Measurements from ENCODE around the gene SLC44A1. TPM values are rescaled to one million over a fixed set of nuclear protein-coding genes. Genes with fewer than 3 reads are reported as not detected.

The SLC44A1 gene
- total RNA-seq, 4 donors from 2014 or later, result 39.3 to 94.1 (median 58.3) TPM

DNA sequence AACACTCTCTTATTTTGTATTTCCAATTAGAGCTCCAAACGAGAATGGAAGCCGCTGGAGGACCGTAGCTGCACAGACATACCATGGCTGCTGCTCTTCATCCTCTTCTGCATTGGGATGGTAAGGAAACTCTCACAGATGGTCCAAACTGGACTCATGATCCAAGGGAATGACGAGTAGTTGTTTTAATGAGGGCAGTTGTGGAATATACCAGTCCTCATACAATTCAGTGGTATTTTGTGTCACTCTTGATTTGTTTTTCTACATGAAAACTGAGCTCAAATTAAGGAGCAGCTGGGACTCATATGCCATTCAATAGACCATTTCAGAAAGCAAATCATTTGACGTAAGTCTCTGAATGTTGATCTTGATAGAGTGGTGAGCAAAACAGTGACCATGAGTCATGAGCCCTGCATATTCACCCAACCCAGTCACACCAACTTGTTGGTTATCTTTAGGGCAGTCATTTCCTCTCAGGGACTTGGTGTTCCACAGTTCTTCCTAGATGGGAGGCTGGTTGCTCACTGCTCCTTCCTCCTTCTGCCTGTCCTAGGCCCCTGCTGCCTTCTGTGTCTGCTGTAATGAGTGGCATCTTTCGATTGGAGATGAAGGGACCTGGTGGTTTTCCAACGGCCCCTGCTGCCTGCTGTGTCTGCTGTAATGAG lies 54.9 kb downstream of the SLC44A1 start:
- Histone ChIP-seq H3K36me3 (peaks cover 0 to 15% (median 5%) of the 10 kb centered on the region in 4 donors), H3K27ac (peak overlapping the region in 3 of 4 donors; percentile 47 to 57 (median 54)), H3K4me1 (peaks cover 0 to 23% (median 2%) of the 10 kb centered on the region in 4 donors), H3K9me3 (no peaks in the 10 kb centered on the region), H3K27me3 (no peaks in the 10 kb centered on the region), H3K4me3 (no peak overlapping the region)
- WGBS, 2 donors (ENCODE audit: low coverage in 1 of 2), result 70 to 89% methylated on average over 2 to 7 of the region's 7 CpGs
- DNase-seq, result peak; percentile 22
- in situ Hi-C loops (cut with MboI; ENCODE audit: low pct_ligation_motif_present in 1 of 4, low pct_unique_long_range_greater_than_20kb in 1 of 4, low sequenced_read_pairs in 3 of 4) (no loop called here), intact Hi-C loops (cut with DNase I; ENCODE audit: low total_unique reads) (no loop called here)
- TF ChIP-seq EP300 (IDR thresholded peaks at IDR 0.05; ENCODE audit: low read depth) (no peak), POLR2AphosphoS5 (IDR thresholded peaks at IDR 0.05) (peak in 2 of 3 donors; percentile 11 to 66), POLR2A (IDR thresholded peaks at IDR 0.05) (peak; percentile 25)
- TF ChIP-seq, protein P1, sequence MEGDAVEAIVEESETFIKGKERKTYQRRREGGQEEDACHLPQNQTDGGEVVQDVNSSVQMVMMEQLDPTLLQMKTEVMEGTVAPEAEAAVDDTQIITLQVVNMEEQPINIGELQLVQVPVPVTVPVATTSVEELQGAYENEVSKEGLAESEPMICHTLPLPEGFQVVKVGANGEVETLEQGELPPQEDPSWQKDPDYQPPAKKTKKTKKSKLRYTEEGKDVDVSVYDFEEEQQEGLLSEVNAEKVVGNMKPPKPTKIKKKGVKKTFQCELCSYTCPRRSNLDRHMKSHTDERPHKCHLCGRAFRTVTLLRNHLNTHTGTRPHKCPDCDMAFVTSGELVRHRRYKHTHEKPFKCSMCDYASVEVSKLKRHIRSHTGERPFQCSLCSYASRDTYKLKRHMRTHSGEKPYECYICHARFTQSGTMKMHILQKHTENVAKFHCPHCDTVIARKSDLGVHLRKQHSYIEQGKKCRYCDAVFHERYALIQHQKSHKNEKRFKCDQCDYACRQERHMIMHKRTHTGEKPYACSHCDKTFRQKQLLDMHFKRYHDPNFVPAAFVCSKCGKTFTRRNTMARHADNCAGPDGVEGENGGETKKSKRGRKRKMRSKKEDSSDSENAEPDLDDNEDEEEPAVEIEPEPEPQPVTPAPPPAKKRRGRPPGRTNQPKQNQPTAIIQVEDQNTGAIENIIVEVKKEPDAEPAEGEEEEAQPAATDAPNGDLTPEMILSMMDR (IDR thresholded peaks at IDR 0.05), result no peak

DNA sequence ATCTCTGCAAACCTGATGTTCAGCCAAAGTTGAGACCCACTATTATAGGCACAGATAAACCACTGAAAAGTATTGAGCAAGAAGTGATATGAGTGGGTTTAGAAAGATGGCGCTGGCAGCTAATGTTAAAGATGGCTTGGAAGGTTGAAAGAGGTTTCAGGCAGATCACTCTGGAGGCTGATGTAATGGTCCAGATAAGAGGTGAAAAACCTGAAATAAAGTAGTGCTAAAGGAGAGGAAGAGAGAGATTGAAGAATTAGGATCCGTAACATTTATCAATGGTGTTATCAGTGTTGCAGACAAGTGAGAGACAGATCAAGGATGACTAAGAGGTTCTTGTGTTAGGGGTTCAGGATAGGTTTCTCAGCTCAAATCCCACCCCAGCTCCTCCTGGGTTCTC lies 58.3 kb downstream of the SLC44A1 start:
- peaks cover 0 to 15% (median 5%) of the 10 kb centered on the region in 4 donors for H3K36me3 ChIP-seq
- H3K27ac ChIP-seq, result no peak overlapping the region
- H3K4me1 ChIP-seq, result peaks cover 0 to 10% (median 2%) of the 10 kb centered on the region in 4 donors
- in situ Hi-C loops (cut with MboI; ENCODE audit: low pct_ligation_motif_present in 1 of 4, low pct_unique_long_range_greater_than_20kb in 1 of 4, low sequenced_read_pairs in 3 of 4) (no loop called here), intact Hi-C loops (cut with DNase I; ENCODE audit: low total_unique reads) (no loop called here)
- TF ChIP-seq POLR2A (IDR thresholded peaks at IDR 0.05), result no peak
- WGBS, 2 donors (ENCODE audit: low coverage in 1 of 2), result 97 to 100% methylated on average over 2 of the region's 2 CpGs
- no peak for DNase-seq
- H3K9me3 ChIP-seq, result no peaks in the 10 kb centered on the region
- no peak overlapping the region for H3K4me3 ChIP-seq
- no peaks in the 10 kb centered on the region for H3K27me3 ChIP-seq

DNA sequence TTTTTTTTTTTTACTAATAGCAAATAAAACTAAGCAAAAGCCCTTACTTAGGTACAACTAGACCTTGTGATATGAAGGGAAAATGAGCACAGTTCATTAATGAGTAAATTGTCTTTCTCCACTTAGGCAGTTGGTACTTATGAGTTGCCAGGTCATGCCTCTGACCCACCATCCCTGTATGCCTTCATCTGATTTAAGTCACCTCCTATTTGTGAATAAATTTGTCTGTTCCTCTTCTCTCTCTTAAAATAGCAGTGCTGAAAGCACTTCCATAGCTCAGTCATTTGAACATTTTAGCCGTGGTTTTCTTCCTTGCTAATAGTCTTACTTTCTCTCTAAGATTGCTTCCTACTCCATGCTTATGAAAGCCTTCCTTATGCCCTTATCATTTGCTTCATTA lies 61.4 kb downstream of the SLC44A1 start:
- intact Hi-C loops (cut with DNase I; ENCODE audit: low total_unique reads), result no loop called here
- no peaks in the 10 kb centered on the region for H3K27me3 ChIP-seq
- no peaks in the 10 kb centered on the region for H3K36me3 ChIP-seq
- no peaks in the 10 kb centered on the region for H3K9me3 ChIP-seq
- in situ Hi-C loops (cut with MboI; ENCODE audit: low pct_ligation_motif_present in 1 of 4, low pct_unique_long_range_greater_than_20kb in 1 of 4, low sequenced_read_pairs in 3 of 4), result no loop called here
- no peak for DNase-seq
- H3K27ac ChIP-seq, result no peak overlapping the region
- TF ChIP-seq EP300 (IDR thresholded peaks at IDR 0.05; ENCODE audit: low read depth) (no peak), POLR2AphosphoS5 (IDR thresholded peaks at IDR 0.05) (no peak), POLR2A (IDR thresholded peaks at IDR 0.05) (no peak)
- TF ChIP-seq, protein P1 (IDR thresholded peaks at IDR 0.05), result no peak
- peaks cover 0 to 15% (median 10%) of the 10 kb centered on the region in 4 donors for H3K4me1 ChIP-seq
- 68 to 77% methylated on average over 1 of the region's 1 CpG for WGBS, 2 donors (ENCODE audit: low coverage in 1 of 2)
- no peak overlapping the region for H3K4me3 ChIP-seq

DNA sequence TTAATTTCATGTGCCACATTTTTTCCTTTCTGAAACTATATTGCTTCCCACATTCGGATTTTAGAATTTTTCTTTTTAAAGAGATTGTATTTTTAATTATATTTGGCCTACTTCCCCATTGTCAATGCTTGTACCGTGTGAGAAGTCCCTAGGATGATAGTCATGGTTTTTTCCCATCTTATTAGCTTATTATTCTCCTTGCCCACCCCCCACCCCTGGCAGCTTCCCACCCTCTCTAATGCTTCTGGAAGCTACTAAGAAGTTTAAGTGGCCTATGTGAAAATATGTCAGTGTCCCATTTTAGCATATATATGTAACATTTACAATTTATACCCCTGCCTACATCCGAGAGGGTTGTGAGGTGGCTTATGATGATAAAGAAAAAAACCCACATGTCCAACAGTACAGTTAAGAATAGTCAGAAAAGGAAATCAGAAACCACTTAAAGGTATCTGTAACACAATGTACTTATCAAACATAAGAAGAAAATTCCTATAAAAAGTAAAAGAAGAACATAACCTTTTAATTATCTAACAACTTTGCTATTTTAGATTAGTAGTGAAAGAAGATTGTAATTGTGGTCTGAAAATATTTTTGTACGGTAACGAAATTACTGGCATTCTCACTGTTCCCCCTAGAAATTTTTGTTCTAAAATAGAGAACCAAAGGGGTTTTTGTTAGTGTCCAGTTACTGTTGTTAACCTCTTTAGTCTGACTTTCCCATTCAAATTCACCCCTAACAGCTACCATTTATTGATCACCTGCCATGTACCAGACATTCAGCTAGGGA lies 62.1 kb downstream of the SLC44A1 start:
- no peak for DNase-seq
- in situ Hi-C loops (cut with MboI; ENCODE audit: low pct_ligation_motif_present in 1 of 4, low pct_unique_long_range_greater_than_20kb in 1 of 4, low sequenced_read_pairs in 3 of 4), result no loop called here
- Histone ChIP-seq H3K4me3 (no peak overlapping the region), H3K9me3 (no peaks in the 10 kb centered on the region), H3K4me1 (peaks cover 0 to 19% (median 11%) of the 10 kb centered on the region in 4 donors), H3K27ac (no peak overlapping the region), H3K36me3 (no peaks in the 10 kb centered on the region), H3K27me3 (no peaks in the 10 kb centered on the region)
- TF ChIP-seq POLR2AphosphoS5 (IDR thresholded peaks at IDR 0.05) (no peak), POLR2A (IDR thresholded peaks at IDR 0.05) (no peak), EP300 (IDR thresholded peaks at IDR 0.05; ENCODE audit: low read depth) (no peak)
- TF ChIP-seq, protein P1 (IDR thresholded peaks at IDR 0.05), result no peak
- intact Hi-C loops (cut with DNase I; ENCODE audit: low total_unique reads), result no loop called here
- WGBS, 2 donors (ENCODE audit: low coverage in 1 of 2), result 78 to 85% methylated on average over 5 of the region's 5 CpGs
